Ovary (tissue), 3 donors: ENCODE data around the gene ACO2.

ENCODE experiments used
- CTCF ChIP-seq, 3 donors: fragments of 450-650 bp in 2 of 3; fragments of 200-600 bp in 1 of 3; IDR thresholded peaks; one replicate each; pipeline versions ENCODE4 v1.5.1 to v1.8.0; 2016 to 2022; ENCODE audit warnings: antibody characterized with exemption in 3 of 3, mild to moderate bottlenecking in 1 of 3
- POLR2A ChIP-seq: fragments of 450-650 bp; IDR thresholded peaks from one replicate; pipeline ENCODE4 v1.6.1; 2017; ENCODE audit warnings: antibody characterized with exemption, mild to moderate bottlenecking, moderate library complexity
- donor health status: DM: no; HTN: no; CAD: no.

- TF ChIP-seq POLR2A = no peak
- no peak for TF ChIP-seq CTCF (IDR thresholded peaks at IDR 0.05)
These were observed 13.5 kb downstream of the ACO2 start for GRCh38 chr22:41482319-41482935.
